Nucleus accumbens (tissue), 56 donors: ENCODE results near the gene KRT83.
"Not testable (repeated sequence)": the region's sequence is repeated elsewhere in the genome, so short reads cannot be mapped to it uniquely, and the experiment has no call there.

ENCODE experiments used
- DNase-seq, 56 donors: peaks; one replicate each; lab custom pipeline; 2025; lab: John Stamatoyannopoulos, UW

The KRT83 gene

GRCh38 chr12:52334185-52334584, 13.0 kb upstream of the KRT83 start:
- no peak for DNase-seq

DNA sequence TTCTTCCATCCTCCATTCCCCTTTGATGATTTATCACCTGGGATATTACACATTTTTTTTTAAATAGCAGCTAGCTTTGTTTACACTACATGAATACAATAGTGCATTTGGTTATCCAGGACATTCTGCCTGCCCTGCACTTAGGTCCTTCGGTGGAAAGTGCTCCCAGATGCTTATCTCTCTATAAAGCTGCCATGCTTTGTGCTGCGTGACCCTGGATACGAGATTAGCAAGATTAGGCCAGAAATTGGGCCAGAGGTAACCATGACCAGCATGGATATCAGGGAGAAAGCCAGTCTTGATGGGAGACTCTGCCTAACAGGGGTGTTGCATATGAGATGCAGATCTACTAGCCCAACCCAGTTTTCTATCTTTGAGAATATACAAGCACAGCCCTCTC, 12.1 kb upstream of the KRT83 start:
- DNase-seq, result no peak

DNA sequence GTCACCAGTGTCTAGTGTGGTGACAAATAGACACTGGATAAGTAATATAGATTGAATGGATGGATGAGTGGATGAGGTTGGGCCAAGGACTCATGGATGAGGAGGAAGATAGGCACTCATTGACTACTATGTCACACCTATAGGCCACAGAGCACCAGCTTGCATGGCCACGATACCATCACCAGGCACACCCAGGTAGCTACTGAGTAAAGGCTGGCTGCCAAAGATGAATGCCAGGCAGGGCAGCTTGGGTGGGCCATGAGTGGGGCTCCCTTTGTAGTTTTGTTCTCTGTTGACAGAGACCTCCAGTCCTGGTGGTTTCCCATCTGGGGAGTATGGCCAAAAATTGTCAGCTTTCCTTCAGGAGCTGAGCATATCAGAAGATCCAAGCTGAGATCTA, 11.2 kb upstream of the KRT83 start:
- no peak for DNase-seq

DNA sequence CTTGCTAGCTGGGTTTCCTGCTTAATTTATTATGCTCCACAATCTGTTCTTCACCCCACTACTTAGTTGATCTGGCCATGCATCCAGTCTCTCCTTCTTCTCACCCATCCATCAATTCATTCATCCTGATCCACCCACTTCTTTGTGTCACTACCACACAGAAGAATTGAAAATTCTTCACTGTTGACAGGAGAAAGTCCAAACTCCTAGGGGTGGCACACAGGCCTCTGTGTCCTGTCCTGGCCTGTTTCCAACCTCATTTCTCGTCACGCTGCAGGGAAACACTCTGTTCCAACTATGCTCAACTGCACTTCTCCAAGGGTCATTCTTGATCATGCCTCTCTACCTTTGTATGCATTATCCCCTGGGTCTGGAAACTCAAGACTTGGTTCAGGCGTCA, 10.6 kb upstream of the KRT83 start:
- no peak for DNase-seq

GRCh38 chr12:52331039-52331438, 9.8 kb upstream of the KRT83 start:
- no peak for DNase-seq

GRCh38 chr12:52327830-52328500, 6.8 kb upstream of the KRT83 start:
- DNase-seq, result no peak

GRCh38 chr12:52327052-52327829, 6.0 kb upstream of the KRT83 start:
- peak in 52 of 56 donors; percentile 8 to 82 (median 44) for DNase-seq

DNA sequence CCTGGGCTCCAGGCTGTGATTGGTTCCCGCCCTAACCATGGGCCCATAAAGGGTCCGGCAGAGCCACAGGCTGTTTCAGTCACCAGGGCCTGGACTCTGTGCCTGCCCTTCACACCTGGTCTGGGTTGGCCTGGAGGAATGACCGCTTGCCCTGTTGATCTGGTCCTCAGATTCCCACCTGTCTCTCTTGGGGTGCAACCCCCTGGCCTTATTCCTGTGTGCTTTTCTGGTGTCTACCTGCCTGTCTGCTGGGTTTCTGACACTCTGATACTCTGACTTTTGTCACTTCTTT, 2.9 kb upstream of the KRT83 start:
- DNase-seq, result no peak

DNA sequence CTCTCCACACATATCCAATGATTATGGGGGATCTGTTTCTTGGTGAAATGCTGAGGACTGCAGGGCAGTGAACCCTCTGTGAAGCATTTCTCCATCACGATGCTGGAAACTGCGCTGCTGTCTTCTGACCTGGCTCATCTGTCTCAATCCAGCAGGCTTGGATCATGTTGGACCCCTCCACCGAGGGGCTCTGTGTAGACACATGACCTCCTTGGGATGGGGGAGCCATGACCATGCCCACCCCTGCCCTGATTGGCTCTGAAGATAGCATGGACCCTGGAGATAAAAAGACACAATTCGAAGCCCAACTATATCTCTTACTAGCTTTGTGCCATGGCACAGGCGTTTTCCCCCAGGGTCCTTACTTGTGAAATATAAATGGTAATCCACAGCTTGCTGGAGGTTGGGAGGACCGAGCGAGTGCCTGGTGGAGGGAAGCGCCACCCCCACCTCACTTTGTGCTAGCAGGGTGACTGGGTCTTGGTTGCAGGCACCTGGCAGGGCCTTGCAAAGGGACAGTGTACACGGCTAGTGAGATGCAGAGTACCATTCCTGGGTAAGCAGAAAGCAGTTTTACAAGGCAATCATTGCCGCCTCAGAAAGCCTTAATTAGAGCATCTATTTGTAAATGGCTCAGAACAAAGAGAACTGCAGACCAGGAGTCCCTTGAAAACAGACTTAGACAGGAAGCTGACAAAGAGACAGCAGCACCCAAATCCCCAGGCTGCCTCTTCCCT, 2.4 kb upstream of the KRT83 start:
- DNase-seq, result no peak

DNA sequence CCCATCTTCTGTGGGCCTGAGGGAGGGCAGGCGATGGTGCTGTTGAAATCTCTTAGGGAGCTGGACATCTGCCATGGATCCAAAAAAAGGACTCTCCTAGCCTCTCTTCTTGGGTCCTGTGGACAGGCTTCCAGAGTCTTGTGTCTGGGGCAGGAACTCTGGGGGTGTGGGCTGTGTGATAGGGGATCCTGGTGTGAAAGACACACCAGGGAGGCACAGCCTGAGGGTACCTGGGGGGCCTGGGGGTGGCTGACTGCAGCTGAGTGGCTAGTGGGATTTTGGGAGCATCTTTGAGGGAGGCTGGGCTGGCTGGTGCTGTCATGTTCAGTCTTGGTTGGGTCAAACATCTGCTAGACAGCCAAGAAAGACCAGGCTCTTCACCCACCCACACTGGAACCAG, 1.8 kb upstream of the KRT83 start:
- DNase-seq, result no peak

GRCh38 chr12:52322069-52322468, 871 bp upstream of the KRT83 start:
- DNase-seq, result no peak

GRCh38 chr12:52321418-52321817, 220 bp upstream of the KRT83 start:
- peak in 24 of 56 donors; percentile 2 to 59 (median 24) for DNase-seq

DNA sequence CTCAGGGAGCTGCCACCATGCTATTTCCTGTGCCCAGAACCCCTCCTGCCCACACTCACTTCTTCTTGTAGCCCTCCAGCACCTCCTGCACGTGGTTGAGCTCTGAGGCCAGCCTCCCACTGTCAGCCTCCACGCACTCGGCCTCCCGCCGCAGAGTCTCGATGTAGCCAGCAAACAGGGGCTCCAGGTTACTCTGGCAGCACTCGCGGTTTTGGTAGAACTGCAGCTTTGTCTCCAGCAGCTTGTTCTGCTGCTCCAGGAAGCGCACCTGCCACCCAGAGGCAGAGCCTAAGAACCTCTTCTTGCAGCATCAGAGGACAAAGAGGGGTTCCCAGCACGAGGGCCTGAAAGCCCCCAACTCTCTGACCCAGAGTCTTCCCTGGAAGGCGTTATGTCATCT, 2.1 kb downstream of the KRT83 start:
- no peak for DNase-seq

GRCh38 chr12:52318241-52318990, 2.8 kb downstream of the KRT83 start:
- DNase-seq, result no peak

DNA sequence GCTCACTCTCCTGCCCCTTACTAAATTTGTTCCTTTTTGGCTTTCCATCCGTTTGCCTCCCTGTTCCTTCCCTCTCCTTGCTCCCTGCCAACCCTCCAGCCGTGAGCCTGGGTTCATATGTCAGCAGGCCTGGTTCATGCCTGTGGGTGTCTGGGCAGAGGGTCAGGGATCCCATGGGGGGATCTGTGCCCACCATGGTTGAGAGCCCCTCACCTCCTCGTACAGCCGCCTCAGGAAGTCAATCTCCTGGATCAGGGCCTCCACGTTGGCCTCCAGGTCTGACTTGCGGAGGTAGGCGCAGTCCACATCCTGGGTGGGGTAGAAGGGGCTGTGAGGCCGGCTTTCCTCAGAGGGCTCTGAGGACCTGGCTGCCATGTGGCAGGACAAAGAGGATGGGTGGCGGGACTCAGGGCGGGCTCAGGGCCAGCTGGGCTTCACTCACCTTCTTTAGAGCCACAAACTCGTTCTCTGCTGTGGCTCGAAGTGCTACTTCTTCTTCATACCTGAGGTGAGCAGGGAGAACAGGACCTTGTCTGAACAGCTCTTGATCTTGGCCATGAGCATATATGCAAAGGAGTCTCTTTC, 3.6 kb downstream of the KRT83 start:
- DNase-seq, result no peak

DNA sequence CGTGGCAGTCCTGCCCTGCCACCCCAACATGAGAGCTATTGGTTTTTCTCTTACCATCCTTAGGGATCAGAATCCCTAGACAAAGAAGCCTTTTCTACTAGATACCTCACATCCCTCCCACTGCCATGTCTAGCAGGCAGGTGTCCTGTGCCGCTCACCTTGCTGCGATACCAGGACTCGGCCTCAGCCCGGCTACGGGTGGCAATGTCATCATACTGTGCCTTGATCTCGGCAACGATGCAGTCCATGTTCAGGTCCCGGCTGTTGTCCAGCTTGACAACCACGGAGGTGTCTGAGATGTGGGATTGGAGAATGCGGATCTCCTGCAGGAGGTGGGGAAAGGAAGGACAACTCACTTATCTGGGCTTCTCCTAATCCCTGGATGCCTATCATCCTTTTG, 4.5 kb downstream of the KRT83 start:
- DNase-seq, result no peak

DNA sequence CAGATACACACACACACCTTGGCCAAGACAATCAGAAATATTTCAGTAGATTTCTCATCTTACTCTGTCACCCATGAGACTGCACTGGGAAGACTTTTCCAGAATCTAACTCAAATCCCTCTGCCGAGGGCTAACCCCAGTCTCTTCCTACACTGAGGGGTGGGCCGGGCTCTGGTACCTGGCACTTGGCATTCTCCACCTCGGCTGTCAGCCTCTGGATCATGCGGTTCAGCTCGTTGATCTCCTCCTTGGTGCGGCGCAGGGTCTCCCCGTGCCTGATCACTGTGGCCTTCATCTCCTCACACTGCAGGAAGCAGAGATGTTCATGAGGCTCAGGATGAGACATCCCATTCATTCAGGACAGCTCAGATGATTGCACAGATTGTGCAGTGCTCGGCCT, 4.9 kb downstream of the KRT83 start:
- no peak for DNase-seq

- DNase-seq, result not testable (repeated sequence)
These were observed 5.5 kb downstream of the KRT83 start for GRCh38 chr12:52315721-52316120.

DNA sequence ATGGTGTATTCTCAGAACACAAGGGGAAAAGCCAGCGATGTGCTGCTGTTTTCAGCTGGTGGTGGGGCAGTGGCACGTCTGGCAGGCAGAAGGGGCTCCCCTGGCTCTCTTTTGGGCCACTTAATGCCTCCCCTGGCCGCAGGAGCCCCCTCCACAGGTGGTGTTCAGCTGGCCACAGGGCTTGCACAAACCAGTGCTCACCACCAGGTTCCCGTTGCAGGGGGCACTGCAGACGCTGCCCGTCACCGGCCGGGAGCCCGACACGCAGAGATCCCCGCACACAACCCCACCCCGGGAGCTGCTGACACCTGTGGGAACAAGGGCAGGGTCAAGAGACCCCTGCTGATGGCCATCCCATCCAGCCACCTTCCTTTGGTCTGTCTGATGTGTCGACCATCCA, 6.7 kb downstream of the KRT83 start:
- DNase-seq, result no peak

DNA sequence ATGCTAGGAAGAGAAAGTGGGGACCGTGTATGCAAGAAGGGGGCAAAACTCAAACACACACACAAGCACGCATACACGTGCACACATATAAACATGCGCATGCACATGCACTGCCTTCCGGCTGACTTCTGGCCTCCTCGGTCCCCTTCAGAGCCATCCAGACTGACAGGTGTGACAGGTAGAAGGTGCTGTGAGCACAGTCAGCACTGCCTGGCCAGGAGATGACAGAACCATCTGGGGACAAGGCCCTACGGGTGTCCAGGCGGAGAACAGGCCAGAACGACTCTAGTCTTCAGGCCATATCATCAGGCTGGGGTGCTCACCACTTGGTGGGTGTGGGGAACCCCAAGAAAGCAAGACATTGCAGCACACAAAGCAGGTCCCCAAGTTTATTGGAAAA, 7.3 kb downstream of the KRT83 start:
- DNase-seq, result no peak

GRCh38 chr12:52313461-52313860, 7.7 kb downstream of the KRT83 start:
- DNase-seq, result no peak
